GM12873 (cell line): ENCODE data around the gene CLMP.

Experiments used
- TF ChIP-seq, protein P1 (sequence below): IDR thresholded peaks from 2 replicates; pipeline ENCODE4 v1.5.1; 2012; ENCODE audit warnings: low read depth, mild to moderate bottlenecking, moderate library complexity, low read length, control low read depth; ENCODE audit not compliant: insufficient read depth; ENCODE audit errors: missing control alignments

Gene CLMP

GRCh38 chr11:123034597-123034996 lies 160.5 kb downstream of the CLMP start:
- TF ChIP-seq, protein P1, sequence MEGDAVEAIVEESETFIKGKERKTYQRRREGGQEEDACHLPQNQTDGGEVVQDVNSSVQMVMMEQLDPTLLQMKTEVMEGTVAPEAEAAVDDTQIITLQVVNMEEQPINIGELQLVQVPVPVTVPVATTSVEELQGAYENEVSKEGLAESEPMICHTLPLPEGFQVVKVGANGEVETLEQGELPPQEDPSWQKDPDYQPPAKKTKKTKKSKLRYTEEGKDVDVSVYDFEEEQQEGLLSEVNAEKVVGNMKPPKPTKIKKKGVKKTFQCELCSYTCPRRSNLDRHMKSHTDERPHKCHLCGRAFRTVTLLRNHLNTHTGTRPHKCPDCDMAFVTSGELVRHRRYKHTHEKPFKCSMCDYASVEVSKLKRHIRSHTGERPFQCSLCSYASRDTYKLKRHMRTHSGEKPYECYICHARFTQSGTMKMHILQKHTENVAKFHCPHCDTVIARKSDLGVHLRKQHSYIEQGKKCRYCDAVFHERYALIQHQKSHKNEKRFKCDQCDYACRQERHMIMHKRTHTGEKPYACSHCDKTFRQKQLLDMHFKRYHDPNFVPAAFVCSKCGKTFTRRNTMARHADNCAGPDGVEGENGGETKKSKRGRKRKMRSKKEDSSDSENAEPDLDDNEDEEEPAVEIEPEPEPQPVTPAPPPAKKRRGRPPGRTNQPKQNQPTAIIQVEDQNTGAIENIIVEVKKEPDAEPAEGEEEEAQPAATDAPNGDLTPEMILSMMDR: no peak

GRCh38 chr11:123033895-123034294 lies 161.2 kb downstream of the CLMP start:
- TF ChIP-seq, protein P1: peak; percentile 26

DNA sequence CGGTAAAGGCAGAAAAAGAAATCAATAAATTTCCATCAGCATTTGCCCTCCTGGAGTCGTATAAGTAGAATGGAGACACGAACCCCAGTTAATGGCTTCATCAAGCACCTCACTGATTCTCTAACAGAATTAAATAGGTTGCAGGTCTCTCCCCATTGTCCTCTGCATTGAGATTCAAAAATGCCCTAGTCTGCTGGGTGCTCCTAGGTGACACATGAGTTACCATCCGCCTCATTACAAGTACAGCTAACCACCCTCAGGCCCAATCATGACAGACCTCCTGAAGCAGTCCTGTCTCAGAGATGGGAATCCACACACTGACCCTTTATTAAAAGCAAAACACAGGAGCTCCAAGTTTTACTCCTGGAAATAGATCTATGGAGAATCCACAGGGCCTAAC lies 164.5 kb downstream of the CLMP start:
- TF ChIP-seq, protein P1: no peak

- TF ChIP-seq, protein P1: peak; percentile 78
Measured at GRCh38 chr11:123020968-123021367, 174.1 kb downstream of the CLMP start.
